Measurements from ENCODE around the gene MVB12B.

MVB12B gene

DNA sequence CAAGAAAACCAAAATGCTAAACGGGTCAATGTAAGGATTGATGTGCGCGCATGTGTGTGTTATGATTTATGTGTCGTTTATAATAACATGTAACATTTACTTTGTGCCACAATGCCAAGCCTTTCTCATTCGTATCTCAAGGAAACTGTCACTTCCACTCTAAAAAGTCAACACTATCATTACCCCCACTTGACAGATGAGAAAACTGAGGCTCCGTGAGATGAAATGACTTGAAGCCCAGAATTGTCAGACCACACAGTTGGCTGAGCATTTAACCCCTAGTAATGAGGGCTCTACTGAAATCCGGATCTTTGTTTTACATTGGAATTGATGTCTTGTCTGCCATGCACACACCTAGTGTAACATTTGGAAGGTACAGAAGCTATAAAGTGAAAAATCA lies 192.1 kb downstream of the MVB12B start:
- Mint-ChIP-seq H3K27me3 (peaks cover 85% of the 10 kb centered on the region), H3K4me3 (peak overlapping the region in 1 of 2 donors; percentile 17), H3K4me1 (peaks cover 60% of the 10 kb centered on the region), H3K27ac (peak overlapping the region in 1 of 2 donors; percentile 67), H3K9me3 (no peaks in the 10 kb centered on the region)
- DNase-seq (no peak), ATAC-seq (no peak)

DNA sequence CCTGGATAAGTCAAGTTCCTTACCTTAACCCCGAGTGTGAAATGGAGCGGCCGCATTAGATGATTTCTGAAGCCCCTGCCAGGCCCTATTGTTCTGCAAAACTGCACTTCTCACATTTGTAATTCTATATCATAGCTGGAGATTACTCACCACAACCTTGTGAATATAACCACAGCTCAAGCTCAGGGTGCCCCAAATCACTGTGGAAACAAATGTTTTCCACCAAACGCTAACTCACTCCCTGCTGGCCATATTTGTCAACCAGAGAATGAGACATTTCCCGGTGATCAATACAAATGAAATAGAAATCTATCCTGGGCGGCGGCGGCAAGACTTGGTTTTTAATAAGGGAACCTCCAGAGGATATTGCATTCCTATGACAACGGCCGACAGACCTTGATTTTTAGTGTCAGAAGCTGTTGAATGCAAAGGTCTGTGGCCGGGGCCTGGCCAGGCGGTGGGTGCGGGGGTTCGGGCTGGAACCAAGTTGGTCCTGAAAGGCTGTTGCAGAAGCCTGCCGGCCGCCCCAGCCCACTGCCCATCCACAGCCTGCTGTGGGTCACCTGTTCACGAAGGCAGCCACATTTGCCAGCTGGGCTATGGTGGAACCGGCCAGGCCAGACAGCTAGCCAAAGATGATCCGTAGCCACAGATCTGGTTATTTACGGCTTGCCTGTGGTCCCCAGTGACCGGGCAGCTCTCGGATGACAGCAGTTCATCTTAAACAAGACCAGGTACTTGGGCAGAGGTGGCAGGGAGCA lies 193.2 kb downstream of the MVB12B start:
- Mint-ChIP-seq H3K4me3 (peak overlapping the region in 1 of 2 donors; percentile 17), H3K9me3 (no peaks in the 10 kb centered on the region), H3K27me3 (peaks cover 87% of the 10 kb centered on the region), H3K27ac (no peak overlapping the region), H3K4me1 (peaks cover 67% of the 10 kb centered on the region)
- peak in 1 of 2 donors; percentile 41 for DNase-seq
- ATAC-seq = peak; percentile 16

DNA sequence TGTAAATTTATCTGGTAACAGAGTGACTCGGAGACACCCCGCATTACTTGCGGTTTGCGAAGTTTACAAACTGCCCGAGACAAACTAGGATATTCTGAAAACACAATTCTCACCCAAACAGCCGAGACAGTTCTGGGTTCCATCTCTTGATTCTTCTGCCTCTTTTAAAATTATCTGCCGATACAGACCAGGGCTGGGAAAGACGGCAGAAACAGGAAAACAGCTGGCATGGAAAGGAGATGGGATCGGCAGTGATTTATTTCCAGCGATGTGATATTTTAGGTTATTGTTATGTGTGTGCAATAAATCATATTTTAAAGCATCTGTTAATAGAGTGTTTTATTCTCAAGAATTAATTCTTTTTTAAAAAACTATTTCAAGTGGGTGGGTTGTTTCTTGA lies 193.8 kb downstream of the MVB12B start:
- no peak for DNase-seq
- H3K27me3 Mint-ChIP-seq = peaks cover 87% of the 10 kb centered on the region

DNA sequence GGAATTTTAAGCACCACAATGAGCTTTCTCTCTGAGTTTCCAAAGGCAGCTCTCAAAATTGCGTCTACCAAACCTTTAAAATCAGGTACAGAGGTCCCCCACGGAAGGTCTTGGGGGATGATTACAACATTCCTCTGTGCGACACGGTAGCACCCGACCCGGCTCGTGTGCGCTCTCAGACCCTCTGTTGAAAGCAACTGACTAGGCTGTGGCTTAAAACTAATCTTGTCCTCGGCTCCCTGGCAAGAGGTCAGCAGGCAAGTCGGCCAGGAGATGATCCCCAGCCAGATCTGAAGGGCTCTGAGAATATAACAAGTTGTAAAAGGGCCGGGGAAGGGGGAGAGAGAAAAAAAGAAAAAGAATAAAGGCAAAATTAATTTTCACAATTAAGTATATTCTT lies 194.5 kb downstream of the MVB12B start:
- peaks cover 59% of the 10 kb centered on the region for H3K4me1 Mint-ChIP-seq
- H3K27me3 Mint-ChIP-seq = peaks cover 86% of the 10 kb centered on the region
- no peaks in the 10 kb centered on the region for H3K9me3 Mint-ChIP-seq
- peak overlapping the region in 1 of 2 donors; percentile 61 for H3K27ac Mint-ChIP-seq
- DNase-seq (no peak), ATAC-seq (no peak)
- no peak overlapping the region for H3K4me3 Mint-ChIP-seq

More for the DNA sequence above, 193.8 kb downstream of the MVB12B start:
- no peak overlapping the region for H3K27ac Mint-ChIP-seq
- H3K4me3 Mint-ChIP-seq = no peak overlapping the region
- peaks cover 61% of the 10 kb centered on the region for H3K4me1 Mint-ChIP-seq
- no peaks in the 10 kb centered on the region for H3K9me3 Mint-ChIP-seq
- ATAC-seq = no peak

DNA sequence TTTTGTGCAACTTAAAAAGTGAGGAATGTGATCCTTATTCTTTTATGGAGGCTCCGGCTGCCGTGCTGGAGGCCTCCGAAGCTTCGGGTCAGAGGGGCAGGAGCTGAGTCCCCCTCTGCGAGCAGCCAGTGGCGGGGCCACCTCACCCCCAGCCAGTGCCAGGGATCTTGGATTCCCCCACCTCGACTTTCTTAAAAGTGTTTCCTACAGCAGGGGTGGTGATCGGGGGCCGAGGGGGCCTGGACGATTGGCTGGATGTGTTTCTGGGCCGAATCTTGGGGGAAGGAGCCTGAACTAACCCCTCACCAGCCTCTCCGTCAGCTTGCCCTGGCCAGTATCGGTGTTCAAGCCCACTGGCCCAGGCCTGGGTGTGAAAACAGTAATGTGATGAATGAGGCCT lies 194.9 kb downstream of the MVB12B start:
- peaks cover 54% of the 10 kb centered on the region for H3K4me1 Mint-ChIP-seq
- peaks cover 81% of the 10 kb centered on the region for H3K27me3 Mint-ChIP-seq
- no peak overlapping the region for H3K4me3 Mint-ChIP-seq
- DNase-seq = no peak
- ATAC-seq = no peak
- no peaks in the 10 kb centered on the region for H3K9me3 Mint-ChIP-seq
- H3K27ac Mint-ChIP-seq = peak overlapping the region in 1 of 2 donors; percentile 19

DNA sequence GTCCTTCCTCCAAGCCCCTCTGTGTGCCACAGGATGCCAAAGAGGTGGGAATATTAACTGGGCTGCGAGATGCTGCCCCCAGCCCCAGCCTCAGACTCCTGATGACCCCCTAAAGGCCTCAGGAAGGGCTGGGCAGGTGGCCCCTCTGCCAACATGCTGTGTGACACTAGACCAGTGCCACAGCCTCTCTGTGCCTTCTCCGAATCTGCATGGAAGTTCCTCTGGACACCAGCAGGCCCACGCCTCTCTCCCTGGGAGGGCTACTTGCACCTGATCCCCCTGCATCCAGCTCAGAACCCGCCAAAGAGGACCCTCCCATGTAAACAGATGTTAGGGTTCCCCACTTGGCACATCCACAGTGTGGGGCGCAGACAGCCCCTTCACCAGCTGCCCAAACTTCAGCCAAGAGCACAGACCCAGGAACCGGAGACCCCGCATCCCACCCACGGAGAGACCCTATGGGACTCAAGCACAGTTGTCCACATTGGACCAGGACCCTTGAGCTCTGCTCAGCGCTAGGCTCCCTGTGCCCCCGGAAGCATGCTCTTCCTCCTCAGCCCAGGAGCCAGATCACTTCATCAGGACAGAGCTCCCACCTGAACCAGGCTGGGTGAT lies 195.5 kb downstream of the MVB12B start:
- H3K27me3 Mint-ChIP-seq = peaks cover 76% of the 10 kb centered on the region
- ATAC-seq (no peak), DNase-seq (no peak)
- no peaks in the 10 kb centered on the region for H3K9me3 Mint-ChIP-seq
- peaks cover 49% of the 10 kb centered on the region for H3K4me1 Mint-ChIP-seq
- no peak overlapping the region for H3K4me3 Mint-ChIP-seq
- H3K27ac Mint-ChIP-seq = peak overlapping the region in 1 of 2 donors; percentile 19

DNA sequence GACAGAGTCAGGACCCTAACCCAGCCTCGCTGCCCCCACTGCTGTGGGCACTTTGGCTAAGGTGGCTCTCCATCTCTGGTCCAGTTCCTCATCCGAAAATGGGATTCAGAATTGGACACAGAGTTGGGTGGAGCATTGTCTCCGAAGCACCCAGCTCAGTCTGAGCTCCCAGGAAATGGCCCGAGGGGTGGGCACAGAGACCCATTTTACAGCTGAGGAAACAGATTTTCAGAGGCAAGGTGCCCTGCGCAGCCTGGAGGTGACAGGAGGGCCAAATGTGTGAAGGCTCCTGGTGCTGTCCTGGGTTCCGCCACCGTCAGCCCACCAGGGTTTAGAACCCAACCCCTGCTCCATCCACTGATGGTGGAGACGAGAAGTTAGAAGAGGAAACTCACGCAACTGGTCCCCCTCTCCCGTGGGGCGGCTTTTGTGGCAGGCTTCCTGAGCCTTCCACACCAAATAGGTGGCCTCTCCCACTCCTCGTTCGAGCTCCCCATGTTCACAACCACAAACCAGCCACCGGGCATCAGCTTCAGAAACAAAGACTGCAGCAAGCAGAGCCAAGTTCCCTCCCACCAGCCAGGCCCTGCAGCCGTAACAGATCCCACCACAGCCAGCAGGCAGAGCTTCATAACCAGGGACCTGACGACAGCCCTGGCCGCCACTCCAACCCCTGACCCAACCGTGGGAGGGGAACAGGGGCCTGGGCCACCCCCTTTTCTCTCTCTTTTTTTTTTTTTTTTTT lies 196.2 kb downstream of the MVB12B start:
- Mint-ChIP-seq H3K4me3 (peak overlapping the region in 1 of 2 donors; percentile 67), H3K27me3 (peaks cover 73% of the 10 kb centered on the region), H3K4me1 (peaks cover 42% of the 10 kb centered on the region), H3K27ac (peak overlapping the region in 1 of 2 donors; percentile 87), H3K9me3 (no peaks in the 10 kb centered on the region)
- no peak for ATAC-seq
- no peak for DNase-seq

DNA sequence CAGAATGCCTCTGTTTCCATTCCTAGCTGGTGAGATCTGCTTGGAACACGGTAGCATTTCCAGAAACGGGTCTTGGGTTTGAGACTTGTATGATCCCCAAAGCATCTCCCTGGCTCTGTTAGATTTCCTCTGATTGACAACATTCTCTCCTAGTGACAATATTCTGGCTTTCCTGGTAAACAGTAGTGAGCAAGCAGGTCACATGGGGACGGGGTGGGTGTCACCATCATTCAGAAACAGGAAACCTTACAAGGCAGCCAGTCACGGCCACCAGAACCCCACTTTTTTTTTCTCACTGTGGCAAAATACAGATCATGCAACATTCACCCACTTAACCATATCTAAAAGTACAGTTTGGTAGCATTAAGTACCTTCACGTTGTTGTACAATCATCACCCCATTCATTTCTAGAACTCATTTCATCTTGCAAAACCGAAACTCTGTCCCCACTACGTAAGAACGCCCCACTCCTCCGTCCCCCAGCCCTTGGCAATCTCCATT lies 197.0 kb downstream of the MVB12B start:
- peak; percentile 91 for ATAC-seq

DNA sequence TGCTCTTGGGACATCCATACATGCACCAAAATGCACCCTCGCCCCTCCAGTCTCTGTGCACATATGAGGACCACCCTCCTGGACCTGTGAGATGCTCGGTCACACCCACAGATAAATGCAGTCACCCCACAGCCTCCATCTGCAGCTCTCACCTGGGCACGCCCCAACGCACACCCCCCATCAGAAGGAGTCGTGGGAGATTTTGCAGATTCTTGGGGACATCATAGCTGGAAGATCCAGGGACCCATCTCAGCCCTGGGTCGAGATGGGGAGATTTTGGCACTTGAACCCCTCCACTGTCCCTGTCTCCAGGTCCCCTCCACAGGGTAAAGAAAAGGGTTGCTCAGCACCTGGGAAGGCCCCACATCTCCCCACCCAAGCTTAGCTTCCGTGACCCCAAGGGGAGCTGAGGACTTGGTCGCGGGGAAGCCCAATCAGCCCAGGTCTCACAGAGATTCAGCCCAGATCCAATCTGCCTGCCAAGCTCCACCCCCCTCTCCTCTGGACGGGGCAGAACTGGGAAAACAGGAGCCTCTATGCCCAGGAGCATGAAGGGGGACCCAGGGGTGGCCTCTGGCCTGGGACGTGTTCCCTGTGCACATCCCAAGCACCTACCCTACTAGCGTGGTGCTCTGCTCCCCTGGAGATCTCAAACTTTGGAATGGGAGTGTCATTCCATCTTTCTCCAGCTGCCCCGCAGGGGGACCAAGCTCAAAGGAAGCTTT lies 197.9 kb downstream of the MVB12B start:
- Mint-ChIP-seq H3K4me1 (peaks cover 25% of the 10 kb centered on the region), H3K27me3 (peaks cover 55% of the 10 kb centered on the region), H3K27ac (peak overlapping the region in 1 of 2 donors; percentile 19), H3K9me3 (no peaks in the 10 kb centered on the region), H3K4me3 (no peak overlapping the region)
- DNase-seq (no peak), ATAC-seq (no peak)

More for the DNA sequence above, 197.0 kb downstream of the MVB12B start:
- peak in 1 of 2 donors; percentile 64 for DNase-seq
- H3K27ac Mint-ChIP-seq = peak overlapping the region in 1 of 2 donors; percentile 87
- peaks cover 64% of the 10 kb centered on the region for H3K27me3 Mint-ChIP-seq
- H3K9me3 Mint-ChIP-seq = no peaks in the 10 kb centered on the region
- peak overlapping the region; percentile 9 to 67 for H3K4me3 Mint-ChIP-seq
- H3K4me1 Mint-ChIP-seq = peaks cover 34% of the 10 kb centered on the region

DNA sequence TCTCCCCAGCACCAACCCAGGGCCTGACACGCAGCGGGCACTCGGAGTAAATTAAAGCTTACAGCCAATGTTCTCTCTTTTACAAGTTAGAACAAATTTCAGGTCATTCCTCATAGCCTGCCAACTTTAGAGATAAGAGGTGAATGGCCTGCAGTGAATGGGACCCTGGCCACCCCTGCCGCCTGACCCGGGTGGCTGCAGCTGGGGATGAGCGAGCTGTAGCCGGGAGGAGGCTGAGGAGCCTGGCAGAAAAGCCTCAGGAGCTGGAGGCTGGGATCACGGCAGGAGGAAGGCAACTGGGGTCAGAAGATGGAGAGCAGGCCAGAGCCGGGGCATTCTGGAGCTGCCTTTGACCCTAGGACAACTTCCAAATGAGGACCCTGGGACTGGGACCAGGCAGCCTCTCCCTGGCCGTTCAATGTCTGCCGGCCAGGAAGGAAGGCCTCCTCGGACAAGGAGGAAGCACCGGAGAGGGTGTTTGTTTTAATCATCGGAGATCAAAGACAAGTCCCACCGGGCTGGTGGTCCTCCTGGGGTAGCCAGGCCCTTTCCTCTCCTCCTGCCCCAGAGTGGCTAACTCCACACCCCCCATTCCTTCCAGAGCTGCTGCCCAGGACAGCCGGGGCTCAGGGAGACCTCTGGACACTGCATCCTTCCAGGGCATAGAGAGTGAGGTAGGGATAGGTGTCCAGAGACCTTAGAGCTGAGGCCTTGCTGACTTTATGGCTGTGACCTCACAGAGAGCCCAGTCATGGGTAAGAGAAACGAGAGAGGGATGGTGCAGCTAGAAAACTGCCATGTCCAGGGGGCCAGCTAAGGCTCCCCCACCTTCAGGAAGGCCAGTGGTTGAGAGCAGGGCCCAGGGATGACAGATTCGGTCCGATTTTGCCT lies 199.8 kb downstream of the MVB12B start:
- Mint-ChIP-seq H3K9me3 (no peaks in the 10 kb centered on the region), H3K27me3 (peaks cover 39% of the 10 kb centered on the region), H3K4me3 (no peak overlapping the region), H3K27ac (no peak overlapping the region), H3K4me1 (peaks cover 23% of the 10 kb centered on the region)
- ATAC-seq (no peak), DNase-seq (no peak)

DNA sequence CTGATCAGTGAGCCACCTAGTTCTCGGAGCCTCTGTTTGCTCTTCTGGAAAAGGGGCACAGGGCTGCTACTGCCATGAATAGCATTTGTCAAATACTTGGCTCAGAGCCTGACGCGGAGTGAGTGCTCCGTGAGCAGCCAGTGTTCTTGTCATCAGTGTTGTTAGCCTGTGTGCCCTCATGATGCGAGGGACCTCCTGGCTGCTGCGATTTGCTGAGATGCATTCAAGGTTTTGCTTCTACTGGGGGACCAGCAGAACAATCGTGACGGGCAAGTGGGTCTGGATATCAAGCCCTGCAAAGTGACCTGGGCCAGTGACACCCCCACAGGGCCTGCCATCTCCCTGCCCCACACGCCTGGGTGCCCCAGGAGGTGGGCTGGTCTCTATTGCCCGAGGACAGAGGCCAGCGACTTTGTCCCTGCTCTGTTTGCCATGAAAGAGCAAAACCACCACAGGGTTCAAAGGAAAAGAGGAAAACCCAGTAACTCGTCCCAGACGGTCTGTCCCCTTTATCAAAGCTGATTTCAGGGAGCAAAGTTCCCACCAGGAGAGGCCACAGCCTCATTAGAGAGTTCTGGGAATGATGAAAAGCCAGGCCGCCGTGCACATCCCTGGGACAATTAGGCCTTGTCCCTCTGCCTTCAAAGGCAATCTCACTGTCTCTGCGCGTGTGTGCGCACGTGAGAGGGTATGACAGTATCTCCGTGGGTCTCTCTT lies 200.6 kb downstream of the MVB12B start:
- no peaks in the 10 kb centered on the region for H3K9me3 Mint-ChIP-seq
- DNase-seq (no peak), ATAC-seq (no peak)
- H3K4me1 Mint-ChIP-seq = peaks cover 23% of the 10 kb centered on the region
- no peak overlapping the region for H3K27ac Mint-ChIP-seq
- no peak overlapping the region for H3K4me3 Mint-ChIP-seq
- H3K27me3 Mint-ChIP-seq = peaks cover 41% of the 10 kb centered on the region

DNA sequence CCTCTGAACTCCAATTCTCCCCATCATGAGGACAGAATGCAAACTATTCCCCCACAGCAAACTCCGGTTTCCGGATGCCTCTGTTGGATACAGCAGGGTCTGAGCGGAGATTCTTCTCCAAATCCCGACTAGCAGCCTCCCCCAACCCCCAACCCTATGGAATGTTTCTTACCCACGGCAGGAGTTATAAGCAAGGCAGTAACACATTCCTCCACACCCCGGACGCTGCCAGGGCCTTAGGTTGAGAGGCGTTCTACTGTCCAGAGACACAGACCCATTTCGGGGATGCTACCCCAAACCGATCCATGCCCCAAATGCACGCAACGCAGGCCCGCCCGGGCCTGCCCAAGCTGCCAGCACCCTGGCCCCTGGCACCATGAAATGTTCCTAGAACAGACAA lies 201.5 kb downstream of the MVB12B start:
- Mint-ChIP-seq H3K9me3 (no peaks in the 10 kb centered on the region), H3K27ac (no peak overlapping the region), H3K4me3 (no peak overlapping the region), H3K27me3 (peaks cover 41% of the 10 kb centered on the region), H3K4me1 (peaks cover 16% of the 10 kb centered on the region)
- ATAC-seq (no peak), DNase-seq (no peak)

DNA sequence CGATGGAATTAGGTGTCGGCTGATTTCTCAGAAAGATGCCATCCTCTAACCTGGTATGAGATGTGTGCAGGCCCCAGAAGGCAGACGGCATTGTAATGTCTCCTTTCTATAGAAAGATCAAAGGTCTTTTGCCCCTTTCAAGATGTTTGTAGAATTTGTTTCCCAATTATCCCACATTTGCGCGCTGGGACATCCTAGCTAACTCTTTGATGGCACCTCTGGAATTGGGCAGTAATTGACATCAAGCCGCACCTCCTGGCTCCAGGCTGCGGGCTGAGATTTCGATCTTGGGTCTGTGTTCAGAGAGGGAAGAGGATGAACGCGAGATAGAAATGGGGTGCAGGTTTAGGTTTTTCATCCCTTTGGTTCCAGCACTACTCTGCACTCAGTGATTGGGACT lies 202.3 kb downstream of the MVB12B start:
- Mint-ChIP-seq H3K27ac (no peak overlapping the region), H3K4me3 (no peak overlapping the region), H3K4me1 (peaks cover 8% of the 10 kb centered on the region), H3K27me3 (peaks cover 43% of the 10 kb centered on the region), H3K9me3 (no peaks in the 10 kb centered on the region)
- ATAC-seq (no peak), DNase-seq (no peak)

DNA sequence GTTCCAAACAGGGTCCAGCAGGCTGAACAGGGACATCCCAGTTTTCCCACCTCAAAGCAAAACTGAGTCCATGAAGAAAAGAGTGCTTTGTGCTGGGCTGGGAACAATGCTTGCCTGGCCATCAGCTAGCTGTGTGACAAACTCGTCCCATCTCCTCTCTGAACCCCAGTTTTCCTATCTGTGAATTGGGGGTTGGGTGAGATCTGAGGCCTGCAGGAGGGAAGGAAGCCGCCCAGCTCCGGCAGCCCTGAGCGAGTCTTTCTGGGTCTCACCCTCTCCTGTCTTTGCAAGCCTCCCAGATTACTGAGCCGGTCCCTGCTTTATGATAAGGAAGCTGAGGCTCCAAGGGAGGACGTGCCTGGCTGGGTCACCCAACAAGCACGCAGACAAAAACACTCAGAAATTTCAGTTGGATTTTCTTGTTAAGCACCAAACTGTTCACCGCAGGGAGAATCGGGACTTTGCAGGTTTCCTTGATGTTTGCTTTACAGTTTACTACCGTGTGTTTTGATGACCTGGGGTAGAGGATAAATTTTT lies 204.5 kb downstream of the MVB12B start:
- no peak overlapping the region for H3K4me3 Mint-ChIP-seq
- no peaks in the 10 kb centered on the region for H3K9me3 Mint-ChIP-seq

More for the DNA sequence above, 204.5 kb downstream of the MVB12B start:
- ATAC-seq (no peak), DNase-seq (no peak)
- Mint-ChIP-seq H3K4me1 (no peaks in the 10 kb centered on the region), H3K27ac (no peak overlapping the region), H3K27me3 (peaks cover 39% of the 10 kb centered on the region)
